GM12878 (cell line): ENCODE data around the gene PFKL. TPM values are rescaled to one million over a fixed set of nuclear protein-coding genes. Genes with fewer than 3 reads are reported as not detected.
A peak's percentile ranks its signal among the peaks of the same experiment; 100 is the strongest.

ENCODE experiments used
- ATAC-seq: fragments of 200-7000 bp; cut with Tn5 transposase; 3 replicates; pipeline ENCODE4 v1.9.1; 2020; ENCODE audit warnings: mild to moderate bottlenecking, moderate library complexity
- BruUV-seq: library from RNA; stranded (reverse); fragments of 400-500 nt; replicated peaks from 2 replicates; lab custom pipeline; 2021; lab: Mats Ljungman, UMichigan
- CTCF ChIA-PET: fragments of 300-600 bp; sonication (Branson Sonifier 250); formaldehyde crosslinking; extraction: SDS; loops from one replicate; lab custom pipeline; 2021; ENCODE audit warnings: inconsistent platforms; lab: Yijun Ruan, JAX
- POLR2A ChIA-PET: fragments of 350-600 bp; formaldehyde crosslinking; extraction: SDS; loops from one replicate; lab custom pipeline; 2021; ENCODE audit warnings: inconsistent platforms; lab: Charles Lee
- RAD21 ChIA-PET: fragments of 300-600 bp; sonication (Branson Sonifier 250); formaldehyde crosslinking; loops from one replicate; lab custom pipeline; 2023; ENCODE audit warnings: antibody characterized with exemption; ENCODE audit not compliant: unreplicated experiment; lab: Charles Lee
- SMC1A ChIA-PET: fragments of 300-600 bp; sonication (Branson Sonifier 250); formaldehyde crosslinking; loops from one replicate; lab custom pipeline; 2023; ENCODE audit not compliant: unreplicated experiment, uncharacterized antibody; lab: Charles Lee
- DNase-seq: peaks from one replicate; pipeline ENCODE4 v3.0.0-alpha.2; 2011; ENCODE audit warnings: low read depth, low spot score
- FAIRE-seq: peaks from 3 replicates; lab custom pipeline; 2011; peaks lifted over from hg19 to GRCh38; lab: Jason Lieb, UNC
- H2AFZ ChIP-seq: 2 replicates; pipeline ENCODE4 v1.6.0; 2011; ENCODE audit warnings: low read depth, low read length, control low read depth; ENCODE audit not compliant: control insufficient read depth
- H3K27ac ChIP-seq: 2 replicates; pipeline ENCODE4 v1.5.1; 2011; ENCODE audit warnings: control low read depth; ENCODE audit not compliant: control insufficient read depth, insufficient read depth
- H3K27me3 ChIP-seq, 2 experiments: replicated peaks in 1 of 2; 2 replicates each; pipeline versions ENCODE4 v1.6.0 to v1.6.1; 2011; ENCODE audit warnings: low read length in 1 of 2; ENCODE audit not compliant: control insufficient read depth in 2 of 2, insufficient read depth in 2 of 2
- H3K36me3 ChIP-seq, 2 experiments: 2 replicates each; pipeline ENCODE4 v1.5.1; 2011; ENCODE audit warnings: low read length in 1 of 2; ENCODE audit not compliant: control insufficient read depth in 2 of 2, insufficient read depth in 2 of 2
- H3K4me1 ChIP-seq: 2 replicates; pipeline ENCODE4 v1.6.1; 2011; ENCODE audit warnings: mild to moderate bottlenecking, low read length, moderate library complexity, mixed read lengths; ENCODE audit not compliant: control insufficient read depth, insufficient read depth
- H3K4me2 ChIP-seq: 2 replicates; pipeline ENCODE4 v1.6.0; 2011; ENCODE audit warnings: control low read depth; ENCODE audit not compliant: control insufficient read depth, insufficient read depth
- H3K4me3 ChIP-seq: fragments of 200-600 bp; sonication (generic); 2 replicates; pipeline ENCODE4 v1.5.1; 2016
- H3K79me2 ChIP-seq: 2 replicates; pipeline ENCODE4 v1.6.0; 2011; ENCODE audit warnings: low read length; ENCODE audit not compliant: control insufficient read depth, insufficient read depth
- H3K9ac ChIP-seq: 2 replicates; pipeline ENCODE4 v1.8.0; 2011; ENCODE audit warnings: low read length, control low read depth, mixed read lengths; ENCODE audit not compliant: control insufficient read depth, insufficient read depth
- H3K9me3 ChIP-seq: replicated peaks from 3 replicates; pipeline ENCODE4 v1.5.1; 2011; ENCODE audit warnings: mild to moderate bottlenecking, low read length; ENCODE audit not compliant: control insufficient read depth, insufficient read depth
- H4K20me1 ChIP-seq: 2 replicates; pipeline ENCODE4 v1.6.0; 2011; ENCODE audit not compliant: control insufficient read depth, insufficient read depth
- PBX3 ChIP-seq: IDR thresholded peaks from 2 replicates; pipeline ENCODE4 v1.6.1; 2011; ENCODE audit warnings: mild to moderate bottlenecking, low read depth, low read length, moderate library complexity; ENCODE audit not compliant: insufficient replicate concordance
- POLR2A ChIP-seq: IDR thresholded peaks from 2 replicates; pipeline ENCODE4 v1.6.1; 2011; ENCODE audit warnings: low read depth, mild to moderate bottlenecking, low read length
- RAD51 ChIP-seq: fragments of 450-650 bp; IDR thresholded peaks from 2 replicates; pipeline ENCODE4 v1.6.1; 2016; ENCODE audit warnings: moderate library complexity, mild to moderate bottlenecking, inconsistent platforms
- SKIL ChIP-seq: fragments of 450-650 bp; IDR thresholded peaks from 2 replicates; pipeline ENCODE4 v1.6.1; 2017; ENCODE audit warnings: mild to moderate bottlenecking, low read depth, inconsistent platforms; ENCODE audit not compliant: poor library complexity, severe bottlenecking
- WGBS: methylation state at CpG from one replicate; pipeline ENCODE4 v1.1.6; 2016; ENCODE audit warnings: low lambda C conversion rate; ENCODE audit not compliant: insufficient replicate concordance, insufficient coverage; ENCODE audit errors: missing lambda C conversion rate; 5-methylcytosine and 5-hydroxymethylcytosine counted together
- in situ Hi-C: fragments of 300-500 bp; cut with MboI; formaldehyde crosslinking; loops from 9 replicates; pipeline ENCODE4 v1.14.3; 2018; ENCODE audit warnings: mixed read lengths
- intact Hi-C: fragments of 100-400 bp; cut with micrococcal nuclease; formaldehyde crosslinking; loops from one replicate; pipeline ENCODE4 v1.14.2; 2022; ENCODE audit not compliant: unreplicated experiment
- polyA plus RNA-seq, 11 experiments: library from polyadenylated mRNA; depleted of rRNA in 4 of 11; unstranded in 6 of 11; stranded (reverse) in 5 of 11; fragments of >200 nt; fragmentation: Nextera tagmentation in 4 of 11; fragmentation: Illumina TruSeq in 1 of 11; extraction: Ambion mirVana in 4 of 11; extraction: Trizol in 1 of 11; gene quantifications; 1 replicate in 1 of 11; 2 replicates in 10 of 11; pipeline versions ENCODE4 v1.2.1 to v1.2.3, GENCODE V29; 2011 to 2016; ENCODE audit warnings: inconsistent platforms in 2 of 11, missing spikeins in 2 of 11, low read depth in 1 of 11
- total RNA-seq, 4 experiments: library from RNA; depleted of rRNA in 3 of 4; stranded (reverse); fragments of >200 nt in 3 of 4; fragmentation: Illumina TruSeq in 1 of 4; extraction: Trizol in 1 of 4; gene quantifications; 2 replicates each; pipeline versions ENCODE4 v1.2.1 to v1.2.3, GENCODE V29; 2013 to 2021

PFKL gene
- total and polyA plus RNA-seq, 10 of the 15 experiments (the other 5 are each of a cell fraction or from before 2014, with no cell fraction given) = 1.2 to 192 (median 112) TPM

- ATAC-seq (no peak), DNase-seq (no peak), FAIRE-seq (no peak)
- H3K27ac ChIP-seq = no peak overlapping the region
- intact Hi-C loops = no loop called here
- TF ChIP-seq PBX3 (no peak), POLR2A (peak; percentile 18; the same call in 1 of the 2 replicates), SKIL (no peak), RAD51 (no peak)
- no peak overlapping the region for H3K9ac ChIP-seq
- H3K27me3 ChIP-seq = no peaks in the 10 kb centered on the region
- H3K79me2 ChIP-seq = no peaks in the 10 kb centered on the region
- no peak overlapping the region for H3K4me3 ChIP-seq
- BruUV-seq = no TSS peak
- in situ Hi-C loops = no loop called here
- H4K20me1 ChIP-seq = no peaks in the 10 kb centered on the region
- WGBS = 96% methylated on average over 13 of the region's 13 CpGs
- no peak overlapping the region for H3K4me2 ChIP-seq
- H3K4me1 ChIP-seq = no peaks in the 10 kb centered on the region
- CTCF ChIA-PET = no interaction called here
- RAD21 ChIA-PET = no interaction called here
- no peak overlapping the region for H2AFZ ChIP-seq
- peaks cover 20 to 52% of the 10 kb centered on the region in 2 experiments; a peak in 3 of 4 replicates for H3K36me3 ChIP-seq
- SMC1A ChIA-PET = no interaction called here
- no peaks in the 10 kb centered on the region for H3K9me3 ChIP-seq
- POLR2A ChIA-PET = no interaction called here
These were observed 13.6 kb downstream of the PFKL start for GRCh38 chr21:44313451-44313850.
